ENCODE results near the gene UNK. TPM values are rescaled to one million over a fixed set of nuclear protein-coding genes. Genes with fewer than 3 reads are reported as not detected.
A peak's percentile ranks its signal among the peaks of the same experiment; 100 is the strongest.

The UNK gene
- total and polyA plus RNA-seq, 2 of the 13 experiments (the other 11 are each of a cell fraction or from before 2014, with no cell fraction given): 31.6 to 33.0 TPM

DNA sequence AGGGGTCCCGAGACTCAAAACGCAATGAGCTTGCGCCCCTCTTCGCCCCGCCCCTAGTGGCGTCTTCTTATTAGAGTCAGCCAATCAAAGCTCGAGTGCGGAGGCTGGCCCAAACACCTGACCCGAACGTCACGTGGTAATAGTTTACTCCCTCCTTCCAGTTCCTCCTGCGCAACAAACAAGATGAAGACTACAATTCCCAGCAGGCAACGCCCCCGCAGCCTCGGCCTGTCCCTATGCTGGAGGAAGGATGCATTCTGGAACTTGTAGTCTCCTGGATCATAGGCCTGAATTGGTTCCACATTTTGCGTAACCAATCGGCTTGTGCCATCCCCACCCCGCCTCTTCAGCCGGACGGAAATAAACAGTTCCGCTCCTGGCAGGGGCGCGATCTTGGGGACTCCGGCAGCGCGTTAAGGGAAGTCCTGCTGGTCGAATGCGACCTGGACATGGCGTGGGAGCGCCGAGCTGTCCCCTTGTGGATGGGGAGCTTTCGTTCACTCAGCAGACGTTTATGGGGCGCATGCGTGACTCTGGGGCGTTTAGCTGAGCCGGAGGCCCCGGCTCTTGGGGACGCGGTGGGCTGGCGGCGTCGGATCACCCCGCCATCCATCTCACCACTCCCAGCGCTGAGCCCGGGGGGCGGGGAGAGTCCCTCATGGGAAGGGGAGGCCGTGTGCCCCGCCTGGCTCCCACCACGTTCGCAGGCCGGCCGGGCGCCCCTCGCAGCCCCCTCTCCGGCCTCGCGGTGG is 70.9 kb downstream of the UNK start, which contains the start of gene WBP2 (continued):
- TF ChIP-seq, protein P1, sequence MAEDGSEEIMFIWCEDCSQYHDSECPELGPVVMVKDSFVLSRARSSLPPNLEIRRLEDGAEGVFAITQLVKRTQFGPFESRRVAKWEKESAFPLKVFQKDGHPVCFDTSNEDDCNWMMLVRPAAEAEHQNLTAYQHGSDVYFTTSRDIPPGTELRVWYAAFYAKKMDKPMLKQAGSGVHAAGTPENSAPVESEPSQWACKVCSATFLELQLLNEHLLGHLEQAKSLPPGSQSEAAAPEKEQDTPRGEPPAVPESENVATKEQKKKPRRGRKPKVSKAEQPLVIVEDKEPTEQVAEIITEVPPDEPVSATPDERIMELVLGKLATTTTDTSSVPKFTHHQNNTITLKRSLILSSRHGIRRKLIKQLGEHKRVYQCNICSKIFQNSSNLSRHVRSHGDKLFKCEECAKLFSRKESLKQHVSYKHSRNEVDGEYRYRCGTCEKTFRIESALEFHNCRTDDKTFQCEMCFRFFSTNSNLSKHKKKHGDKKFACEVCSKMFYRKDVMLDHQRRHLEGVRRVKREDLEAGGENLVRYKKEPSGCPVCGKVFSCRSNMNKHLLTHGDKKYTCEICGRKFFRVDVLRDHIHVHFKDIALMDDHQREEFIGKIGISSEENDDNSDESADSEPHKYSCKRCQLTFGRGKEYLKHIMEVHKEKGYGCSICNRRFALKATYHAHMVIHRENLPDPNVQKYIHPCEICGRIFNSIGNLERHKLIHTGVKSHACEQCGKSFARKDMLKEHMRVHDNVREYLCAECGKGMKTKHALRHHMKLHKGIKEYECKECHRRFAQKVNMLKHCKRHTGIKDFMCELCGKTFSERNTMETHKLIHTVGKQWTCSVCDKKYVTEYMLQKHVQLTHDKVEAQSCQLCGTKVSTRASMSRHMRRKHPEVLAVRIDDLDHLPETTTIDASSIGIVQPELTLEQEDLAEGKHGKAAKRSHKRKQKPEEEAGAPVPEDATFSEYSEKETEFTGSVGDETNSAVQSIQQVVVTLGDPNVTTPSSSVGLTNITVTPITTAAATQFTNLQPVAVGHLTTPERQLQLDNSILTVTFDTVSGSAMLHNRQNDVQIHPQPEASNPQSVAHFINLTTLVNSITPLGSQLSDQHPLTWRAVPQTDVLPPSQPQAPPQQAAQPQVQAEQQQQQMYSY (CRISPR knock-in tag; IDR thresholded peaks at IDR 0.05): no peak
- TF ChIP-seq ZNF850 (CRISPR knock-in tag; conservative IDR thresholded peaks at IDR 0.05) (no peak), ZFX (CRISPR knock-in tag; IDR thresholded peaks at IDR 0.05; ENCODE audit: low read depth) (peak; percentile 86), POLR2AphosphoS5 (IDR thresholded peaks at IDR 0.05; ENCODE audit: low read depth, low read length) (peak; percentile 94), RBM22 (optimal IDR thresholded peaks at IDR 0.05; ENCODE audit: low read length) (no peak), SATB2 (CRISPR knock-in tag; IDR thresholded peaks at IDR 0.05) (peak; percentile 84; the same call in 1 of the 2 replicates), ZNF34 (CRISPR knock-in tag; IDR thresholded peaks at IDR 0.05; ENCODE audit: borderline replicate concordance) (0 out of 2 replicates have a peak, but pooled peaks have one; percentile 59), PAWR (CRISPR knock-in tag; IDR thresholded peaks at IDR 0.05; ENCODE audit: borderline replicate concordance) (no peak), ZKSCAN5 (CRISPR knock-in tag; IDR thresholded peaks at IDR 0.05) (no peak), ZSCAN21 (CRISPR knock-in tag; IDR thresholded peaks at IDR 0.05; ENCODE audit: borderline replicate concordance) (peak; percentile 97; the same call in 1 of the 2 replicates), ZNF780A (CRISPR knock-in tag; IDR thresholded peaks at IDR 0.05) (no peak), ZNF260 (CRISPR knock-in tag; IDR thresholded peaks at IDR 0.05; ENCODE audit: borderline replicate concordance, low read depth) (no peak), KLF11 (CRISPR knock-in tag; IDR thresholded peaks at IDR 0.05) (peak; percentile 88), TAF1 (CRISPR knock-in tag; IDR thresholded peaks at IDR 0.05) (peak; percentile 95), ZNF563 (CRISPR knock-in tag; IDR thresholded peaks at IDR 0.05) (no peak), ZNF383 (CRISPR knock-in tag; IDR thresholded peaks at IDR 0.05; ENCODE audit: borderline replicate concordance) (no peak), TEAD2 (CRISPR knock-in tag; IDR thresholded peaks at IDR 0.05) (no peak)
- TF ChIP-seq, protein P2, sequence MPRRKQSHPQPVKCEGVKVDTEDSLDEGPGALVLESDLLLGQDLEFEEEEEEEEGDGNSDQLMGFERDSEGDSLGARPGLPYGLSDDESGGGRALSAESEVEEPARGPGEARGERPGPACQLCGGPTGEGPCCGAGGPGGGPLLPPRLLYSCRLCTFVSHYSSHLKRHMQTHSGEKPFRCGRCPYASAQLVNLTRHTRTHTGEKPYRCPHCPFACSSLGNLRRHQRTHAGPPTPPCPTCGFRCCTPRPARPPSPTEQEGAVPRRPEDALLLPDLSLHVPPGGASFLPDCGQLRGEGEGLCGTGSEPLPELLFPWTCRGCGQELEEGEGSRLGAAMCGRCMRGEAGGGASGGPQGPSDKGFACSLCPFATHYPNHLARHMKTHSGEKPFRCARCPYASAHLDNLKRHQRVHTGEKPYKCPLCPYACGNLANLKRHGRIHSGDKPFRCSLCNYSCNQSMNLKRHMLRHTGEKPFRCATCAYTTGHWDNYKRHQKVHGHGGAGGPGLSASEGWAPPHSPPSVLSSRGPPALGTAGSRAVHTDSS (CRISPR knock-in tag; conservative IDR thresholded peaks at IDR 0.05): peak; percentile 100
- TF ChIP-seq, protein P3, sequence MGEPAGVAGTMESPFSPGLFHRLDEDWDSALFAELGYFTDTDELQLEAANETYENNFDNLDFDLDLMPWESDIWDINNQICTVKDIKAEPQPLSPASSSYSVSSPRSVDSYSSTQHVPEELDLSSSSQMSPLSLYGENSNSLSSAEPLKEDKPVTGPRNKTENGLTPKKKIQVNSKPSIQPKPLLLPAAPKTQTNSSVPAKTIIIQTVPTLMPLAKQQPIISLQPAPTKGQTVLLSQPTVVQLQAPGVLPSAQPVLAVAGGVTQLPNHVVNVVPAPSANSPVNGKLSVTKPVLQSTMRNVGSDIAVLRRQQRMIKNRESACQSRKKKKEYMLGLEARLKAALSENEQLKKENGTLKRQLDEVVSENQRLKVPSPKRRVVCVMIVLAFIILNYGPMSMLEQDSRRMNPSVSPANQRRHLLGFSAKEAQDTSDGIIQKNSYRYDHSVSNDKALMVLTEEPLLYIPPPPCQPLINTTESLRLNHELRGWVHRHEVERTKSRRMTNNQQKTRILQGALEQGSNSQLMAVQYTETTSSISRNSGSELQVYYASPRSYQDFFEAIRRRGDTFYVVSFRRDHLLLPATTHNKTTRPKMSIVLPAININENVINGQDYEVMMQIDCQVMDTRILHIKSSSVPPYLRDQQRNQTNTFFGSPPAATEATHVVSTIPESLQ (CRISPR knock-in tag; conservative IDR thresholded peaks at IDR 0.05): 0 out of 2 replicates have a peak, but pooled peaks have one; percentile 43
- TF ChIP-seq, protein P4, sequence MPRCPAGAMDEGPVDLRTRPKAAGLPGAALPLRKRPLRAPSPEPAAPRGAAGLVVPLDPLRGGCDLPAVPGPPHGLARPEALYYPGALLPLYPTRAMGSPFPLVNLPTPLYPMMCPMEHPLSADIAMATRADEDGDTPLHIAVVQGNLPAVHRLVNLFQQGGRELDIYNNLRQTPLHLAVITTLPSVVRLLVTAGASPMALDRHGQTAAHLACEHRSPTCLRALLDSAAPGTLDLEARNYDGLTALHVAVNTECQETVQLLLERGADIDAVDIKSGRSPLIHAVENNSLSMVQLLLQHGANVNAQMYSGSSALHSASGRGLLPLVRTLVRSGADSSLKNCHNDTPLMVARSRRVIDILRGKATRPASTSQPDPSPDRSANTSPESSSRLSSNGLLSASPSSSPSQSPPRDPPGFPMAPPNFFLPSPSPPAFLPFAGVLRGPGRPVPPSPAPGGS (CRISPR knock-in tag; IDR thresholded peaks at IDR 0.05): peak; percentile 85

All from HepG2 (cell line).